HG03565 (cell line): Measurements from ENCODE around the gene RABL3.
"Not testable (repeated sequence)": the region's sequence is repeated elsewhere in the genome, so short reads cannot be mapped to it uniquely, and the experiment has no call there.

ENCODE experiments used
- ATAC-seq: cut with Tn5 transposase; IDR thresholded peaks from one replicate; pipeline ENCODE4 v1.9.1; 2021; ENCODE audit warnings: mild to moderate bottlenecking, moderate library complexity; ENCODE audit not compliant: unreplicated experiment

Gene RABL3

GRCh38 chr3:120745466-120745865, 3.1 kb upstream of the RABL3 start:
- ATAC-seq: no peak

GRCh38 chr3:120743556-120744195, 1.4 kb upstream of the RABL3 start:
- ATAC-seq: no peak

GRCh38 chr3:120742849-120743365, 591 bp upstream of the RABL3 start:
- peak; percentile 3 for ATAC-seq

- ATAC-seq: peak; percentile 18
These were observed 499 bp downstream of the RABL3 start for GRCh38 chr3:120741837-120742197.

- ATAC-seq: no peak
These were observed 996 bp downstream of the RABL3 start for GRCh38 chr3:120741320-120741719.

GRCh38 chr3:120738006-120738405, 4.3 kb downstream of the RABL3 start:
- not testable (repeated sequence) for ATAC-seq

GRCh38 chr3:120730576-120731542, 11.5 kb downstream of the RABL3 start:
- ATAC-seq: no peak

- no peak for ATAC-seq
These were observed 15.5 kb downstream of the RABL3 start for GRCh38 chr3:120726791-120727190.

GRCh38 chr3:120719167-120719834, 23.0 kb downstream of the RABL3 start:
- ATAC-seq: not testable (repeated sequence)

- ATAC-seq: no peak
These were observed 29.1 kb downstream of the RABL3 start for GRCh38 chr3:120713262-120713661.

GRCh38 chr3:120710369-120710768, 31.9 kb downstream of the RABL3 start:
- ATAC-seq: no peak

- ATAC-seq: peak; percentile 66
These were observed 33.9 kb downstream of the RABL3 start for GRCh38 chr3:120708408-120708807.

- no peak for ATAC-seq
These were observed 35.4 kb downstream of the RABL3 start for GRCh38 chr3:120706950-120707349.

- ATAC-seq: no peak
These were observed 36.3 kb downstream of the RABL3 start for GRCh38 chr3:120705884-120706582.

GRCh38 chr3:120699333-120699732, 43.0 kb downstream of the RABL3 start:
- ATAC-seq: no peak

GRCh38 chr3:120693439-120694171, 48.7 kb downstream of the RABL3 start:
- ATAC-seq: no peak

- no peak for ATAC-seq
These were observed 52.9 kb downstream of the RABL3 start for GRCh38 chr3:120689395-120689794.

GRCh38 chr3:120688121-120688520, 54.2 kb downstream of the RABL3 start:
- ATAC-seq: peak; percentile 100

GRCh38 chr3:120685411-120685810, 56.9 kb downstream of the RABL3 start:
- ATAC-seq: no peak

GRCh38 chr3:120684896-120685295, 57.4 kb downstream of the RABL3 start:
- no peak for ATAC-seq
